Endodermal cell (in vitro differentiated cells): Measurements from ENCODE around the gene ACAP2. TPM values are rescaled to one million over a fixed set of nuclear protein-coding genes. Genes with fewer than 3 reads are reported as not detected.

ENCODE experiments used
- DNase-seq: peaks from one replicate; pipeline ENCODE4 v3.0.0-alpha.2; 2017
- H3K27ac ChIP-seq: 2 replicates; pipeline ENCODE4 v1.5.1; 2013; ENCODE audit warnings: mild to moderate bottlenecking, low read depth, low read length, moderate library complexity
- H3K27me3 ChIP-seq: 2 replicates; pipeline ENCODE4 v1.6.1; 2013; ENCODE audit warnings: mild to moderate bottlenecking, low read length, moderate library complexity; ENCODE audit not compliant: insufficient read depth, control insufficient read depth, poor library complexity, severe bottlenecking
- H3K36me3 ChIP-seq: 2 replicates; pipeline ENCODE4 v1.7.0; 2013; ENCODE audit warnings: mild to moderate bottlenecking, low read length, moderate library complexity; ENCODE audit not compliant: control insufficient read depth, insufficient read depth
- H3K4me1 ChIP-seq: one replicate; pipeline ENCODE4 v1.7.0; 2013; ENCODE audit warnings: low read length; ENCODE audit not compliant: control insufficient read depth, insufficient read depth
- H3K4me3 ChIP-seq: 2 replicates; pipeline ENCODE4 v1.5.1; 2013; ENCODE audit warnings: mild to moderate bottlenecking, low read length, moderate library complexity
- H3K9ac ChIP-seq: 2 replicates; pipeline ENCODE4 v1.6.1; 2013; ENCODE audit warnings: mild to moderate bottlenecking, low read length, moderate library complexity; ENCODE audit not compliant: poor library complexity, severe bottlenecking; ENCODE audit errors: extremely low read depth
- H3K9me3 ChIP-seq: 2 replicates; pipeline ENCODE4 v1.6.1; 2013; ENCODE audit warnings: mild to moderate bottlenecking, low read length, moderate library complexity; ENCODE audit not compliant: control insufficient read depth
- H3K27ac Mint-ChIP-seq: 2 replicates; pipeline ENCODE4 v1.8.0; 2020; ENCODE audit warnings: mixed read lengths
- H3K27me3 Mint-ChIP-seq: 2 replicates; pipeline ENCODE4 v1.8.0; 2021; ENCODE audit warnings: mild to moderate bottlenecking, mixed read lengths; ENCODE audit not compliant: insufficient read depth
- H3K36me3 Mint-ChIP-seq: 2 replicates; pipeline ENCODE4 v1.8.0; 2020; ENCODE audit warnings: low read depth, mixed read lengths
- H3K4me1 Mint-ChIP-seq: 2 replicates; pipeline ENCODE4 v1.8.0; 2020; ENCODE audit warnings: mixed read lengths
- H3K4me3 Mint-ChIP-seq: 2 replicates; pipeline ENCODE4 v1.8.0; 2020; ENCODE audit warnings: mild to moderate bottlenecking, moderate library complexity, mixed read lengths
- H3K9me3 Mint-ChIP-seq: 2 replicates; pipeline ENCODE4 v1.8.0; 2020; ENCODE audit warnings: mild to moderate bottlenecking, mixed read lengths
- CTCF ChIP-seq: fragments of 200-600 bp; sonication (generic); conservative IDR thresholded peaks from 2 replicates; pipeline ENCODE4 v1.5.0; 2021; ENCODE audit warnings: antibody characterized with exemption, mild to moderate bottlenecking
- WGBS, 2 experiments: methylation state at CpG; one replicate each; pipeline versions ENCODE4 v1.1.5 to v1.1.7; 2013; ENCODE audit warnings: missing lambda C conversion rate in 2 of 2, mixed read lengths in 1 of 2; ENCODE audit not compliant: insufficient coverage in 1 of 2, insufficient read length in 1 of 2; 5-methylcytosine and 5-hydroxymethylcytosine counted together
- total RNA-seq, 2 donors: library from RNA; stranded (reverse); fragmentation: NEBNext Ultra II Directional in 1 of 2; extraction: Animal tissue kit (Norgen Biotek cat#: 25700) in 1 of 2; gene quantifications; 2 replicates in 1 of 2; 3 replicates in 1 of 2; pipeline ENCODE4 v1.2.1, GENCODE V29; 2021

The ACAP2 gene
- total RNA-seq, 2 donors from 2014 or later, result 61.9 to 70.5 TPM

GRCh38 chr3:195460091-195460713 lies 17.4 kb upstream of the ACAP2 start:
- Mint-ChIP-seq H3K27me3 (no peaks in the 10 kb centered on the region), H3K36me3 (no peaks in the 10 kb centered on the region), H3K4me3 (no peak overlapping the region), H3K9me3 (no peaks in the 10 kb centered on the region), H3K4me1 (no peaks in the 10 kb centered on the region), H3K27ac (no peak overlapping the region)
- no peak for TF ChIP-seq CTCF
- Histone ChIP-seq H3K9me3 (no peaks in the 10 kb centered on the region), H3K9ac (no peak overlapping the region), H3K27ac (no peak overlapping the region), H3K4me1 (peaks cover 2% of the 10 kb centered on the region), H3K4me3 (no peak overlapping the region), H3K36me3 (no peaks in the 10 kb centered on the region), H3K27me3 (no peaks in the 10 kb centered on the region)
- 85% methylated on average over 2 of the region's 2 CpGs; no CpG with 5 or more reads in 1 of the 2 experiments for WGBS, 2 experiments
- no peak for DNase-seq

GRCh38 chr3:195458316-195458717 lies 15.5 kb upstream of the ACAP2 start:
- Histone ChIP-seq H3K36me3 (no peaks in the 10 kb centered on the region), H3K27me3 (no peaks in the 10 kb centered on the region), H3K9me3 (no peaks in the 10 kb centered on the region), H3K4me1 (peaks cover 2% of the 10 kb centered on the region), H3K27ac (no peak overlapping the region), H3K9ac (no peak overlapping the region), H3K4me3 (no peak overlapping the region)
- no peak for TF ChIP-seq CTCF
- Mint-ChIP-seq H3K9me3 (peaks cover 2% of the 10 kb centered on the region), H3K36me3 (no peaks in the 10 kb centered on the region), H3K27me3 (no peaks in the 10 kb centered on the region), H3K4me1 (no peaks in the 10 kb centered on the region), H3K27ac (no peak overlapping the region), H3K4me3 (no peak overlapping the region)
- 93% methylated on average over 2 of the region's 2 CpGs; no CpG with 5 or more reads in 1 of the 2 experiments for WGBS, 2 experiments
- DNase-seq, result no peak

DNA sequence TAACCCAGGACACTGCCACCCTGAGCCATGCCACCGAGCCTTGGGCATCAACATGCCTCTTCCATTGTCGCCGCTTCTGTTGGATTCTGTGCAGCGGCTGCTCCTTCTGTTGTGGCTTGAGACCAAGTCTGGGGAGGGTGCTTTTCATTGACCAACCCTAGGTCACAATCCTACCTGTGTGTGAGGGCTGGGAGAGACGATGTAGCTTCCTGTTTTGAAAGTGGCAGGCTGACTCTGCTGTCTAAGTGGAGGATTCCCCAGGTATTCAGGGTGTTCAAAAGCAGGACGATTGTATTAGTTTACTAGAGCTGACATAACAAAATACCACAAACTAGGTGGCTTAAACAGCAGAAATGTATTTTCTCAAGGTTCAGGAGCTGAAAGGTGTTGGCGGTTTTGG lies 13.0 kb upstream of the ACAP2 start:
- Mint-ChIP-seq H3K36me3 (no peaks in the 10 kb centered on the region), H3K9me3 (peaks cover 2% of the 10 kb centered on the region), H3K4me3 (no peak overlapping the region), H3K27me3 (no peaks in the 10 kb centered on the region), H3K4me1 (no peaks in the 10 kb centered on the region), H3K27ac (no peak overlapping the region)
- Histone ChIP-seq H3K4me1 (no peaks in the 10 kb centered on the region), H3K9ac (no peak overlapping the region), H3K4me3 (no peak overlapping the region), H3K27ac (no peak overlapping the region), H3K27me3 (no peaks in the 10 kb centered on the region), H3K36me3 (no peaks in the 10 kb centered on the region), H3K9me3 (no peaks in the 10 kb centered on the region)
- TF ChIP-seq CTCF, result no peak
- 95 to 98% methylated on average over 6 to 7 of the region's 7 CpGs for WGBS, 2 experiments
- no peak for DNase-seq
